Stimulated activated CD8-positive, alpha-beta memory T cell treated with anti-CD3 and anti-CD28 coated beads, Interleukin-15, amount 100 ng/mL, for 24 hours (primary cell): Measurements from ENCODE around the gene ZBED5.

ENCODE experiments used
- DNase-seq: peaks from one replicate; pipeline ENCODE4 v3.0.0-alpha.2; 2020; ENCODE audit warnings: low read depth

Gene ZBED5

GRCh38 chr11:10878408-10879214, 20.8 kb upstream of the ZBED5 start:
- no peak for DNase-seq

- no peak for DNase-seq
These were observed 18.3 kb upstream of the ZBED5 start for GRCh38 chr11:10876158-10876557.

DNA sequence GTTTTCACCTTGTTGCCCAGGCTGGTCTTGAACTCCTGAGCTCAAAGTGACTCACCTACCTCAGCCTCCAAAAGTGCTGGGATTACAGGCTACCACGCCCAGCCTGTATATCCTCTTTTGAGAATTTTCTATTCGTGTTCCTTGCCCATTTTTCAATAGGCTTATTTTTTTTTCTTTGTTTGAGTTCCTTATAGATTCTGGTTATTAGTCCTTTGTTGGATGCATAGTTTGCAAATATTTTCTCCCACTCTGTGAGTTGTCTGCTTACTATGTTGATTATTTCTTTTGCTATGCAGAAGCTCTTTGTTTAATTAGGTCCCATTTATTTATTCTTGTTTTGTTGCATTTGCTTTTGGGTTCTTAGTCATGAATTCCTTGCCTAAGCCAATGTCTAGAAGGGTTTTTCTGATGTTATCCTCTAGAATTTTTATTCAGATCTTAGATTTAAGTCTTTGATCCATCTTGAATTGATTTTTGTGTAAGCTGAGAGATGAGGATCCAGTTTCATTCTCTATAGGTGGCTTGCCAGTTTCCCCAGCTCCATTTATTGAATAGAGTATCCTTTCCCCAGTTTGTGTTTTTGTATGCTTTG, 17.7 kb upstream of the ZBED5 start:
- DNase-seq = no peak

GRCh38 chr11:10872097-10872496, 14.2 kb upstream of the ZBED5 start:
- no peak for DNase-seq

DNA sequence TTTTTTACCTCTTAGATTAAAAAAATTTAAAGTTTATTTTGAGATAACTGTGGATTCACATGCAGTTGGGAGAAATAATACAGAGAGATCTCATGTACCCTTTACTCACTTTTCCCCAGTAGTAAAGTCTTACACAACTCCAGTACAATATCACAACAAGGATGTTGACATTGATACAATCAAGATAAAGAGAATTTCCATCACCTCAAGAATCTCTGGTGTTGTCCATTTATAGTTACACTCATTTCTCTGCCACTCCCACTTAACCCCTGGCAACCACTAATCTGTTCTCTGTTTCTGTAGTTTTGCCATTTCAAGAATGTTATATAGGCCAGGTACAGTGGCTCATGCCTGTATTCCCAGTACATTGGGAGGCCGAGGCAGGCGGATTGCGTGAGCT, 10.5 kb upstream of the ZBED5 start:
- DNase-seq = no peak

- DNase-seq = no peak
These were observed 9.1 kb upstream of the ZBED5 start for GRCh38 chr11:10866893-10867331.

- no peak for DNase-seq
These were observed 8.0 kb upstream of the ZBED5 start for GRCh38 chr11:10865837-10866270.

- no peak for DNase-seq
These were observed 6.8 kb upstream of the ZBED5 start for GRCh38 chr11:10864688-10865087.

DNA sequence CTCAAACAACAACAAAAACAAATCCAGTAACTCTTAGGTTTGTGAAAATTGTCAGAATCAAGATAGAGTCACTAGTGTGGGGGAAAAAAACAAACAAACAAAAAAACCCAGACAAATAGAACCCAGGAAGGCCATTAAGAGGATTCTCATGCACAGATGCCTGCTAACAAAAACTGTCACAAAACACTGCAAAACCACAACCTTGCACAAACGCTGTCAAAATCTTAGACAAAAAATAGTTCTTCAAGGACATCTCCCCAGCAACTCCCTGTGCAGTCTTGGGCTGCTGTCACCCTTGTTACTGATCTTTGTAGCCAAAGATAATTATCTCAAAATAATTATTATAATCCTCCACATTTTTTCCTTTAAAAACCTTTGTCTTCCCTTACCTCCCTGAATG, 4.6 kb upstream of the ZBED5 start:
- DNase-seq = no peak

DNA sequence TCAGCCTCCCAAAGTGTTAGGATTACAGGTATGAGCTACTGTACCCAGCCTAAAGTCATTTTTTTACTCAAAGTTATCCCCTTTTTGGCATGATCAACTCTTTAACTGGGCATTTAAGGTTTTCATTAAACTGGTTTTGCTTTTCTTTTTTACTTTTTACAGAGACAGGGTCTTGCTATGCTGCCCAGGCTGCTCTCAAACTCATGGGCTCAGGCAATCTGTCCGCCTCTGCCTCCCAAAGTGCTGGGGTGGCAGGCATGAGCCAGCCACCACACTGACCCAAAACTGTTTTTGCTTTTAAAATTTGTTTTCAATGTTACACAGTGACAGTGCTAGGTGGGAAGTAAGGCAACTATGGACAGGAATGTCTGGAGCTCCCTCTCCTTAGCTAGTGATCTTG, 3.9 kb upstream of the ZBED5 start:
- DNase-seq = no peak

DNA sequence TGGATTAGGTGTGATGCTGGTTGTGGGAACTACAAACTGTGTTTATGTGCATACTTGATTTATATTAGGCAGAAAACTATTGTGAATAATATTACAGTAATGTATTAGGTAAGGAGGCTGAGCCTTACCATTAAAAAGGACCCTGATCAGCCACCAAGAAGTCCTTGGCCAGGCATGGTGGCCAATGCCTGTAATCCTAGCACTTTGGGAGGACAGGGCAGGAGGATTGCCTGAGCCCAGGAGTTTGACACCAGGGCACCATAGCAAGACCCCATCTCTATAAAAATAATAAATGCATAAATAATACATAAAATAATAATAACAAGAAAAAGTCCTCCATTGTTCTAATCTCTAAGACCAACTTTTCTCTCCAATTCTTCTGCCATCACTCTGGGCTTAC, 3.2 kb upstream of the ZBED5 start:
- no peak for DNase-seq

DNA sequence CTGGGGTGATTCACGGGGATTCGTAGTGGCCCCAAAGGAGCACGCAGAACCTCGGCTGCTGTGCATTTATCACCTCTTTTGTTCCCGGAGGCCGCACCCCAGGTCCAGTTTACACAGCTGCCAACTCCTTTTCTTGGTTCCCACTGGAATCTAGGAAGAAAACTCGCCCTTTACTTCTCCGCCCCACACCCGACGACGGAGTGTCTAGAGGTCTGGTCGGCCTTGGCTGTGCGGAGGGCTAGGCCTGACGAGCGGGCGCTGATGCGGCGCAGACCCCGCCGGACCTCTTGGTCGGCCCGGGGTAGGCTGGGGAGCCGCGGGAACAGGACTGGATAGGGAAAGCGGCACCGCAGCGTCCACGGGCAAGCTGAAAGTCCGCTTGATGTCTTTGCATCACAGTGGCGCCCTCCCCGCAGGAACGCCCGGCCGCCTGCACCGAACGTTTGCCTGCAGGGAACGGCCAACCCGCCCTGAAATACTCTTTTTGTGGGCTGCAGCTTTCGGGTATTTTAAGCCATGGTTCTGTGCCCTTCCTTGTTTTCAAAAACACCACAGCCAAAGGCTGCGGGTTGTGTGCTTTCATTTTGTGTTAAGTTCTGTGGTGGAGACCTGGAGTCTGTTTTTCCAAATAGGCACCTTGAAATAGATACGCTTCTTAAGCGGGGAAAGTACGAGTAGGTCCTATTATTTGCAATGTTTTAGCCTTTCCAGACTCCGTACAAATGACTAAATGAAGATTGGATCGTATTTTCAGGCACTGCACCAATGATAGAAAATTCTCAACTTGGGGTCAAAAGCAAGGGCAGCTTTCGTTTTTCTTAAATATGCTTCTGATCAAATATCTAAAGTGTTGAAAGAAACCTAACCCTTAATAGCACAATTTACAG, 829 bp upstream of the ZBED5 start:
- DNase-seq = peak; percentile 13

- DNase-seq = no peak
These were observed 469 bp downstream of the ZBED5 start for GRCh38 chr11:10857459-10857708.

GRCh38 chr11:10856689-10857458, 979 bp downstream of the ZBED5 start:
- no peak for DNase-seq

GRCh38 chr11:10855295-10855694, 2.6 kb downstream of the ZBED5 start:
- DNase-seq = no peak

- DNase-seq = no peak
These were observed 9.6 kb downstream of the ZBED5 start for GRCh38 chr11:10847960-10848860.

DNA sequence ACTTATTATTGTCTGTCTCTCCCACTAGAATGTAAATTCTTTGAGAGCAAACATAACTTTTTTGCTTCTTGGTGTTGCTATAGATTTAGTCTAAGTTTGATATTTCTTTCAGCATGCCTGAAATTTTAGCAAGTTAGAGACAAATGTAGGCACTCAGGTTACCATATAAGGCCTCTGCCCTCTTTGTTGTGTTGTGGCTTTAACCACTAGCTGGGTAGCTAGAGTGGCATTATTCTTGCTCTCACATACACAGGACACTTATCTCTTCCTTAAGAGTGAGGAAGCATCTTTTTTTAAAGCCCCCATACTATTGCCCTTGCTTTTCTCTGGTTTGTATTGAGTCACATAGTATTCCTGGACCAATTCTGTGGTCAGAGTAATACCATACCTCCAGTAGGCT, 11.2 kb downstream of the ZBED5 start:
- no peak for DNase-seq

DNA sequence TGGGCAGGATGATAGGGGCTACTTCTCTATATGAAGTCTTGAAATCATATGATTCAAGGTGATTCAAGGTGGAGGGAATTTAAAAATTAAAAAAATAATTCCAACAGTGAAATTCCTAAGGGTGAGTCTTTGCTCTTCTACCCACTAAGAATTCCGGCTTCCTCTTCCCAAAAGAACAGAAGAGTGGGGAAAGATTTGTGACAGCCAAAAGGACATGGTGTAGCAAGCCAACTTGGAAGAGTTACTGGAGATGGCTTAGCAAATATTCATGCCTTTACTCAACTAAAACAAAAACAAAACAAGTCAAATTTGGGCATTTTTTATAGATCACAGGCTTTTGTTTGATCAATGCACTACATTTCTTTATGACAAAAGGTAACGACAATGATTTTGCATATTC, 12.3 kb downstream of the ZBED5 start:
- no peak for DNase-seq

GRCh38 chr11:10844796-10845195, 13.1 kb downstream of the ZBED5 start:
- DNase-seq = no peak

- no peak for DNase-seq
These were observed 13.5 kb downstream of the ZBED5 start for GRCh38 chr11:10844356-10844755.

GRCh38 chr11:10838881-10839280, 19.0 kb downstream of the ZBED5 start:
- no peak for DNase-seq
